Measurements from ENCODE around the gene DNAJC19.
A peak's percentile ranks its signal among the peaks of the same experiment; 100 is the strongest.
"Not testable (repeated sequence)": the region's sequence is repeated elsewhere in the genome, so short reads cannot be mapped to it uniquely, and the experiment has no call there.

The DNAJC19 gene

DNA sequence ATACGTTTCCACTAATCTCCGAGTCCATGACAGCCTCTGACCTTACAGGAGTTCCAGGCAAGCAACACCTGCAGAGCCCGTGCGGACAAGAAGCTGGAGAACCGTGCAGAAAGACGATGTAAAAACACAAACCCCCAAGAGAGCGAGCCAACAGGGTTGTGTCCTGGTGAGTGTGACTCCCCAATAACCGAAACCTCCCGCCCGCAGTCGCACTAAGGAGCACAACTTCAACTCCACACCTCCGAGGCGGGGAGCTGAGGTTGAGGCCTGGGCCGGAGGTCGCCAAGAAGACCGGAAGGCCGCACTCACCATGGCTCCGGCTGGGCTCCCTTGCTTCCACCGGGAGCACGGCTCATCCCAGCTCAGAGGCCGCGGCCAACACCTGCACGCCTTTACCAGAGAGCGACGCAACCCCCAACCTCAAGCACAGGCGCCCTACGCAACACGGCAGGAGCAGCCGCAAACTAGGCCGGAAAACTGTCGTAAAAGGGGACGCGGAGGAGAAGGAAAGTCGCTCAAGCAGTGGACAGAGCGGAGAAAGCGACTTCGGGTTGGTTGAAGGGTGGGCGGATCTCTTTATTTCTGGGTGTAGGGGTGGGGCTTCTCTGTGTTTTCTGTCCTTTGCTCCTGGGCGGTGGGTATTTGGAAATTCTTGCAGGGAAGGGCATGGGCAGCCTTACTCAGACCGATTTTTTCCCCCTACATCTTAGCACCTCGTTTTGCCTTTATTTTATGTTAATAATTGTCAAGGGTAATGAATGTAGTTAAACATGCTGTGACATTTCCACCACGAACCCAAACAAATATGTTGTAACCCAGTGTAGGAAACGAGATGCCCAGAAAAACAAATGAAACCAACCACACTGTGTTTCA lies at the start of gene DNAJC19:
Gene DNAJC19, minus strand, starts transcription at position 446 of the 873 bp plus-strand sequence. Its CDS starts 134 bp downstream, at position 312.
- Mint-ChIP-seq H3K4me1 (peaks cover 8% of the 10 kb centered on the region), H3K4me3 (peak within 1 kb of the TSS; percentile 100), H3K9me3 (no peaks in the 10 kb centered on the region), H3K36me3 (peaks cover 6% of the 10 kb centered on the region), H3K27me3 (peaks cover 6% of the 10 kb centered on the region), H3K27ac (peak within 1 kb of the TSS; percentile 93)
- DNase-seq (ENCODE audit: low spot score in 2 of 2) (peak; percentile 76 to 85), ATAC-seq (ENCODE audit: low read depth) (peak; percentile 91)

DNA sequence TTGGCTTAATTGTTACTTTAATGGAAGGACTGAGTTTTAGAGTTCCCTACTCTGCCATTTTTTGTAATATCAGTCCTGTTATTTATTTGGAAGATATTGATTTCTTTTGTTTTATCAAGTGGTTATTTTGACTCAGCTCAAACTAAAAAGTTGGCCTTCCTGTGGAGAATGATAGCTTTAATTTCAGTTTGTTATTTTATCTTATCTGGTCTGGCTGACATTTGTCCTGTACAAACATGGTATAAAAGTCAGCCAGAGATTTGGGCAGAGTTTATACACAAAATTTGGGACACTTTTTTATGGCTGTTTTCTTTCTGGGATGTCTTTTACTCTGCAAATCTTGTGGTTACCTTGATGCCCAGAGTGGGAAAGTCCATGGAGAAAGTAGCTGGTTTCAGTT lies 41.4 kb upstream of the DNAJC19 start:
- DNase-seq (ENCODE audit: low spot score in 2 of 2) (no peak), ATAC-seq (ENCODE audit: low read depth) (no peak)
- Mint-ChIP-seq H3K27ac (no peak overlapping the region), H3K27me3 (peaks cover 4% of the 10 kb centered on the region), H3K36me3 (peaks cover 7% of the 10 kb centered on the region), H3K9me3 (peaks cover 3% of the 10 kb centered on the region), H3K4me3 (no peak overlapping the region), H3K4me1 (no peaks in the 10 kb centered on the region)

GRCh38 chr3:181025204-181025603 lies 35.7 kb upstream of the DNAJC19 start:
- ATAC-seq (ENCODE audit: low read depth) = no peak
- Mint-ChIP-seq H3K9me3 (peaks cover 6% of the 10 kb centered on the region), H3K27ac (no peak overlapping the region), H3K4me1 (no peaks in the 10 kb centered on the region), H3K4me3 (no peak overlapping the region), H3K27me3 (peaks cover 3% of the 10 kb centered on the region), H3K36me3 (peaks cover 5% of the 10 kb centered on the region)
- DNase-seq (ENCODE audit: low spot score in 2 of 2) = no peak

GRCh38 chr3:181017690-181018089 lies 28.2 kb upstream of the DNAJC19 start:
- DNase-seq (ENCODE audit: low spot score in 2 of 2) (no peak), ATAC-seq (ENCODE audit: low read depth) (no peak)
- peaks cover 6% of the 10 kb centered on the region for H3K27me3 Mint-ChIP-seq
- H3K4me1 Mint-ChIP-seq = no peaks in the 10 kb centered on the region
- H3K9me3 Mint-ChIP-seq = no peaks in the 10 kb centered on the region
- H3K36me3 Mint-ChIP-seq = no peaks in the 10 kb centered on the region
- H3K4me3 Mint-ChIP-seq = no peak overlapping the region
- H3K27ac Mint-ChIP-seq = no peak overlapping the region

- no peak for ATAC-seq (ENCODE audit: low read depth)
- H3K27ac Mint-ChIP-seq = no peak overlapping the region
- H3K4me1 Mint-ChIP-seq = peaks cover 2% of the 10 kb centered on the region
- H3K27me3 Mint-ChIP-seq = peaks cover 2% of the 10 kb centered on the region
- peaks cover 1% of the 10 kb centered on the region for H3K36me3 Mint-ChIP-seq
- H3K4me3 Mint-ChIP-seq = no peak overlapping the region
- peaks cover 6% of the 10 kb centered on the region for H3K9me3 Mint-ChIP-seq
- DNase-seq (ENCODE audit: low spot score in 2 of 2) = no peak
Observed at GRCh38 chr3:181009225-181009624, 19.7 kb upstream of the DNAJC19 start.

DNA sequence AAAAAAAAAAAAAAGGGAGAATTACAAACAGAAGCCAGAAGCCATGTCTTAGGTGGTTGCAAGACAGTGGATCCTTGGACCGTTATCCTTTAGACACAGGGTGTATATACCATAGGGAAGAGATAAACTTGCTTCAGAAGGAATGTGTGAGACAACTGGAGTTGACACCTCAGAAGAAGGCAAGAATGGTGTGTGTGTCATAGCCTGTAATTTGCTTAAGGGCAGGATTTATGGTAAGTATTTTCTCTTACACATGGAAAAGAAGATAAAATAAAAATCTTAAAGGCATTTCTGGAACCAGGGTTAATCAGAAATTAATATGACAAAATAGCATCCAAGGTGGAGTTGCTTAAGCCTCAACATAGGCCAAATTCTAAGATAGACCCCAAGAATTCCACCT lies 19.3 kb upstream of the DNAJC19 start:
- Mint-ChIP-seq H3K4me3 (no peak overlapping the region), H3K27me3 (peaks cover 2% of the 10 kb centered on the region), H3K4me1 (peaks cover 2% of the 10 kb centered on the region), H3K9me3 (peaks cover 6% of the 10 kb centered on the region), H3K27ac (no peak overlapping the region), H3K36me3 (peaks cover 1% of the 10 kb centered on the region)
- ATAC-seq (ENCODE audit: low read depth) (no peak), DNase-seq (ENCODE audit: low spot score in 2 of 2) (no peak)

- Mint-ChIP-seq H3K36me3 (peaks cover 6% of the 10 kb centered on the region), H3K27ac (no peak overlapping the region), H3K27me3 (peaks cover 10% of the 10 kb centered on the region), H3K9me3 (peaks cover 8% of the 10 kb centered on the region), H3K4me3 (no peak overlapping the region), H3K4me1 (no peaks in the 10 kb centered on the region)
- DNase-seq (ENCODE audit: low spot score in 2 of 2) = no peak
- no peak for ATAC-seq (ENCODE audit: low read depth)
Observed at GRCh38 chr3:181007262-181007661, 17.7 kb upstream of the DNAJC19 start.

- no peak for ATAC-seq (ENCODE audit: low read depth)
- H3K27ac Mint-ChIP-seq = no peak overlapping the region
- H3K36me3 Mint-ChIP-seq = peaks cover 12% of the 10 kb centered on the region
- peaks cover 11% of the 10 kb centered on the region for H3K27me3 Mint-ChIP-seq
- no peak overlapping the region for H3K4me3 Mint-ChIP-seq
- H3K4me1 Mint-ChIP-seq = no peaks in the 10 kb centered on the region
- peaks cover 11% of the 10 kb centered on the region for H3K9me3 Mint-ChIP-seq
- no peak for DNase-seq (ENCODE audit: low spot score in 2 of 2)
Observed at GRCh38 chr3:181006541-181006940, 17.0 kb upstream of the DNAJC19 start.

DNA sequence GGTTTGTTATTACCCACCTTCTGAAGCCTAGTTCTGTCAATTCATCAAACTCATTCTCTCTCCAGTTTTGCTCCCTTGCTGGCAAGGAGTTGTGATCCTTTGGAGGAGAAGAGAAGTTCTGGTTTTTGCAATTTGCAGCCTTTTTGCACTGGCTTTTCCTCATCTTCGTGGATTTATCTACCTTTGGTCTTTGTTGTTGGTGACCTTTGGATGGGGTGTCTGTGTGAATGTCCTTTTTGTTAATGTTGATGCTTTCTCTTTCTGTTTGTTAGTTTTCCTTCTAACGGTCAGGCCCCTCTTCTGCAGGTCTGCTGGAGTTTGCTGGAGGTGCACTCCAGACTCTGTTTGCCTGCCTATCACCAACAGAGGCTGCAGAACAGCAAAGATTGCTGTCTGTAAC lies 13.9 kb upstream of the DNAJC19 start:
- DNase-seq (ENCODE audit: low spot score in 2 of 2); H3K4me1 Mint-ChIP-seq; H3K4me3 Mint-ChIP-seq; H3K27ac Mint-ChIP-seq; ATAC-seq (ENCODE audit: low read depth): not testable (repeated sequence)
- Mint-ChIP-seq H3K27me3 (peaks cover 19% of the 10 kb centered on the region), H3K9me3 (peaks cover 15% of the 10 kb centered on the region), H3K36me3 (peaks cover 19% of the 10 kb centered on the region)

DNA sequence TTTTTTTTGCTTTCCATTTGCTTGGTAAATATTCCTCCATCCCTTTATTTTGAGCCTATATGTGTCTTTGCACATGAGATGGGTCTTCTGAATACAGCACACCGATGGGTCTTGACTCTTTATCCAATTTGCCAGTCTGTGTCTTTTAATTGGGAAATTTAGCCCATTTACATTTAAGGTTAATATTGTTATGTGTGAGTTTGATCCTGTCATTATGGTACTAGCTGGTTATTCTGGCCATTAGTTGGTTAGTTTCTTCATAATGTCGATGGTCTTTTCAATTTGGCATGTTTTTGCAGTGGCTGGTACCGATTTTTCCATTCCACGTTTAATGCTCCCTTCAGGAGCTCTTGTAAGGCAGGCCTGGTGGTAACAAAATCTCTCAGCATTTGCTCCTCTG lies 12.8 kb upstream of the DNAJC19 start:
- Mint-ChIP-seq H3K36me3 (peaks cover 19% of the 10 kb centered on the region), H3K9me3 (peaks cover 15% of the 10 kb centered on the region), H3K27me3 (peaks cover 18% of the 10 kb centered on the region)
- DNase-seq (ENCODE audit: low spot score in 2 of 2); H3K4me3 Mint-ChIP-seq; ATAC-seq (ENCODE audit: low read depth); H3K4me1 Mint-ChIP-seq; H3K27ac Mint-ChIP-seq: not testable (repeated sequence)

- no peak for ATAC-seq (ENCODE audit: low read depth)
- Mint-ChIP-seq H3K4me3 (no peak overlapping the region), H3K27me3 (peaks cover 15% of the 10 kb centered on the region)
Observed at GRCh38 chr3:180996415-180996932, 6.9 kb upstream of the DNAJC19 start.

GRCh38 chr3:180990505-180990904 lies 969 bp upstream of the DNAJC19 start:
- DNase-seq (ENCODE audit: low spot score in 2 of 2) (no peak), ATAC-seq (ENCODE audit: low read depth) (no peak)
- peaks cover 5% of the 10 kb centered on the region for H3K36me3 Mint-ChIP-seq
- no peaks in the 10 kb centered on the region for H3K9me3 Mint-ChIP-seq
- H3K27me3 Mint-ChIP-seq = peaks cover 6% of the 10 kb centered on the region
- H3K4me1 Mint-ChIP-seq = peaks cover 8% of the 10 kb centered on the region
- H3K4me3 Mint-ChIP-seq = peak overlapping the region; percentile 100
- H3K27ac Mint-ChIP-seq = peak overlapping the region; percentile 93

More at GRCh38 chr3:180996415-180996932, 6.9 kb upstream of the DNAJC19 start:
- H3K4me1 Mint-ChIP-seq = peaks cover under 1% of the 10 kb centered on the region
- H3K9me3 Mint-ChIP-seq = peaks cover 3% of the 10 kb centered on the region
- no peak for DNase-seq (ENCODE audit: low spot score in 2 of 2)
- peaks cover 6% of the 10 kb centered on the region for H3K36me3 Mint-ChIP-seq
- no peak overlapping the region for H3K27ac Mint-ChIP-seq

DNA sequence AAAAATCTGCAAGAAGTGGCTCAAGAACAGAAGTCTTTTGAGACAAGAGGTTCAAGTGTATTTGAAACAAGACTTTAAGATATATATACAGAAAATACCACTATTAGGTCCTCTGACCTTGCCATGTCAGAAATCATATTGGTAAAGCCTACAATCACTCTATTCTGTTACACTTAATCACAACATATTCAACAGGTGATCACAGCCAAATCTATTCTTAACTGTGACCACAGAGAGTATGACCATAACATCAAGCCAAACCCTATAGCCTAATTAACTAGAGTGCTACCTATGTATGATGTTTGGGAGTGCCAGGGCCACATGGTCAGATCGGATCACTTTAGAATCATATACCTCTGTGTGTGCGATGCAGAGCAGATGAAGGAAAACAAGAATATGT lies 2.2 kb downstream of the DNAJC19 start:
- H3K27me3 Mint-ChIP-seq = no peaks in the 10 kb centered on the region
- H3K36me3 Mint-ChIP-seq = peaks cover 6% of the 10 kb centered on the region
- peak overlapping the region; percentile 58 for H3K27ac Mint-ChIP-seq
- ATAC-seq (ENCODE audit: low read depth) = no peak
- no peaks in the 10 kb centered on the region for H3K9me3 Mint-ChIP-seq
- no peak for DNase-seq (ENCODE audit: low spot score in 2 of 2)
- H3K4me1 Mint-ChIP-seq = peaks cover 8% of the 10 kb centered on the region
- H3K4me3 Mint-ChIP-seq = no peak overlapping the region

DNA sequence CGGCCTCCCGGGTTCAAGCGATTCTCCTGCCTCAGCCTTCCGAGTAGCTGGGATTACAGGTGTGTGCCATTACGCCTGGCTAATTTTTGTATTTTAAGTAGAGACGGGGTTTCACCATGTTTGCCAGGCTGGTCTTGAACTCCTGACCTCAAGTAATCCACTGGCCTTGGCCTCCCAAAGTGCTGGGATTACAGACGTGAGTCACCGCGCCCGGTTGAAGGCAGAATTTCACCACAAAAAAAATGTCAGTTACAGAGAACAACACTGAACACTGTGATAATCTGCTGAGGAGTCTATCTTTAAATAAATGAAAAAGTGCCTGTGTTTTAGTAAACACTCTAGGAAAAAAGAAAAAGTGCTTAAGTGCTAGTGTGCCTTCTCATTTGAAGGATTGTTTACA lies 3.2 kb downstream of the DNAJC19 start:
- H3K4me3 Mint-ChIP-seq; H3K27me3 Mint-ChIP-seq; H3K4me1 Mint-ChIP-seq; H3K36me3 Mint-ChIP-seq; H3K9me3 Mint-ChIP-seq; DNase-seq (ENCODE audit: low spot score in 2 of 2); ATAC-seq (ENCODE audit: low read depth): not testable (repeated sequence)
- peak overlapping the region; percentile 41 for H3K27ac Mint-ChIP-seq
